HG03432 (cell line): Measurements from ENCODE around the gene EPHB2.

Source experiments
- ATAC-seq: cut with Tn5 transposase; IDR thresholded peaks from one replicate; pipeline ENCODE4 v1.9.1; 2021; ENCODE audit warnings: mild to moderate bottlenecking, moderate library complexity; ENCODE audit not compliant: unreplicated experiment

EPHB2 gene

GRCh38 chr1:22777388-22778057 lies 66.9 kb downstream of the EPHB2 start:
- no peak for ATAC-seq

GRCh38 chr1:22778408-22778807 lies 67.8 kb downstream of the EPHB2 start:
- no peak for ATAC-seq

GRCh38 chr1:22778862-22779520 lies 68.4 kb downstream of the EPHB2 start:
- no peak for ATAC-seq

- ATAC-seq, result no peak
Observed at GRCh38 chr1:22780696-22781095, 70.1 kb downstream of the EPHB2 start.

GRCh38 chr1:22781483-22781882 lies 70.8 kb downstream of the EPHB2 start:
- no peak for ATAC-seq

GRCh38 chr1:22782406-22782805 lies 71.8 kb downstream of the EPHB2 start:
- no peak for ATAC-seq

- no peak for ATAC-seq
Observed at GRCh38 chr1:22784317-22784716, 73.7 kb downstream of the EPHB2 start.

- ATAC-seq, result no peak
Observed at GRCh38 chr1:22784737-22785136, 74.1 kb downstream of the EPHB2 start.

- no peak for ATAC-seq
Observed at GRCh38 chr1:22786101-22786500, 75.5 kb downstream of the EPHB2 start.

- ATAC-seq, result no peak
Observed at GRCh38 chr1:22786719-22787489, 76.3 kb downstream of the EPHB2 start.

GRCh38 chr1:22787636-22788035 lies 77.0 kb downstream of the EPHB2 start:
- no peak for ATAC-seq

- no peak for ATAC-seq
Observed at GRCh38 chr1:22788254-22788661, 77.6 kb downstream of the EPHB2 start.

GRCh38 chr1:22789356-22789994 lies 78.8 kb downstream of the EPHB2 start:
- no peak for ATAC-seq

- no peak for ATAC-seq
Observed at GRCh38 chr1:22790232-22791008, 79.8 kb downstream of the EPHB2 start.

- ATAC-seq, result no peak
Observed at GRCh38 chr1:22791831-22792347, 81.2 kb downstream of the EPHB2 start.

GRCh38 chr1:22792396-22793160 lies 81.9 kb downstream of the EPHB2 start:
- ATAC-seq, result no peak

GRCh38 chr1:22793647-22794046 lies 83.0 kb downstream of the EPHB2 start:
- ATAC-seq, result no peak

- no peak for ATAC-seq
Observed at GRCh38 chr1:22794647-22795365, 84.2 kb downstream of the EPHB2 start.

GRCh38 chr1:22795366-22795714 lies 84.7 kb downstream of the EPHB2 start:
- no peak for ATAC-seq
